ENCODE data around the gene ATP1A4. TPM values are rescaled to one million over a fixed set of nuclear protein-coding genes. Genes with fewer than 3 reads are reported as not detected.

ATP1A4 gene
- total and polyA plus RNA-seq, 10 of the 15 experiments (the other 5 are each of a cell fraction or from before 2014, with no cell fraction given) = 0.31 to 1.0 (median 0.54) TPM

DNA sequence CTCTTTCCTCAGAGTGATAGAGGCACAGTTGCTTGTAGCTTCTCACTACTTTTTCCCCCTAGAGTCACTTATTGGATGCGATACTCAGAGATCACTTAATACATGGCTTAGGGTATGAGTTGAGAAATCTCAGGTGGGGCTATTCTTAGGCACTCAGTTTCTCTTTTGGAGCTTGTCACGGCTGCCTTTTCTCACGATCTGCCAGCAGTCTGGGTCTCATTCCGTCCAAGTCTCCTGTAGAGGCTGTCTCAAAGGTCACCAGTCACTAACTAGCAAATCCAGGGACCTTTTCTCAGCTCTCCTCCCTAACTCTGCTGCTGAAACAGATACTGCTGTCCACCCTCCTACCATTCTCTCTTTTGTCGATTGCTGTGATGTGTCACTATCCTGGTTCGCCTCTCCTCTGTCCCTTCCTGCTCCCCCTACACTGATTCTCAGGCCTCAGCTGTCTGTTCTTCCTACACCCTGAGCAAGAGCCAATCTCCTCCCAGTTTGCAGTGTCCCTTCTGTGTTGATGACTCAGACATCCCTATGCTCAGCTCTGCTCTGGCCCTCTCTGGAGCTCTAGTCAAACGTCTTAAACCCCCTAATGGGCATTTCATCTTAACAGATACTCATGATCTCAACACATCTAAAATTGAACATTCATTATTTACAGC lies 23.4 kb upstream of the ATP1A4 start:
- H3K27ac ChIP-seq (ENCODE audit: control insufficient read depth, insufficient read depth) = no peak overlapping the region
- H3K27me3 ChIP-seq (replicated peaks in 1 of 2; ENCODE audit: control insufficient read depth in 2 of 2, insufficient read depth in 2 of 2, low read length in 1 of 2) = 0 out of 4 replicates have a peak, but pooled peaks cover 1 to 2% of the 10 kb centered on the region in 2 experiments
- H3K79me2 ChIP-seq (ENCODE audit: control insufficient read depth, insufficient read depth, low read length) = no peaks in the 10 kb centered on the region
- no peaks in the 10 kb centered on the region for H4K20me1 ChIP-seq (ENCODE audit: control insufficient read depth, insufficient read depth)
- ATAC-seq (no peak; the same call in 2 of the 3 replicates), FAIRE-seq (no peak), DNase-seq (ENCODE audit: low read depth, low spot score) (no peak)
- intact Hi-C loops (cut with micrococcal nuclease; ENCODE audit: unreplicated experiment) = no loop called here
- ChIA-PET SMC1A (ENCODE audit: uncharacterized antibody, unreplicated experiment) (no interaction called here), CTCF (interaction anchor here (0.6 to 1.4 kb wide), 4 partner anchors 50 to 650 kb away, joined by 3 to 4 read pairs (median 4); no protein-coding TSS in a partner anchor), RAD21 (ENCODE audit: unreplicated experiment) (no interaction called here), POLR2A (no interaction called here)
- no peaks in the 10 kb centered on the region for H3K4me1 ChIP-seq (ENCODE audit: control insufficient read depth, insufficient read depth, low read length)
- no peak overlapping the region for H3K4me3 ChIP-seq
- BruUV-seq (replicated peaks) = no TSS peak
- in situ Hi-C loops (cut with MboI) = no loop called here
- no peak overlapping the region for H3K9ac ChIP-seq (ENCODE audit: control insufficient read depth, insufficient read depth, low read length)
- H2AFZ ChIP-seq (ENCODE audit: control insufficient read depth, low read depth, low read length) = no peak overlapping the region
- 23% methylated on average over 7 of the region's 7 CpGs for WGBS (ENCODE audit: insufficient coverage, insufficient replicate concordance, low lambda C conversion rate, missing lambda C conversion rate)
- H3K9me3 ChIP-seq (replicated peaks; ENCODE audit: control insufficient read depth, insufficient read depth, low read length) = no peaks in the 10 kb centered on the region
- no peak for TF ChIP-seq IRF4 (IDR thresholded peaks at IDR 0.05; ENCODE audit: low read depth, low read length)
- TF ChIP-seq ATF7 (IDR thresholded peaks at IDR 0.05; ENCODE audit: low read depth) = no peak
- no peak for TF ChIP-seq NFYA (IDR thresholded peaks at IDR 0.05; ENCODE audit: borderline replicate concordance, low read depth, low read length)
- TF ChIP-seq BCL11A (IDR thresholded peaks at IDR 0.05; ENCODE audit: low read depth, low read length) = no peak
- no peak for TF ChIP-seq SMAD1 (IDR thresholded peaks at IDR 0.05; ENCODE audit: low read depth, partially characterized antibody)
- no peak for TF ChIP-seq NFXL1 (IDR thresholded peaks at IDR 0.05; ENCODE audit: borderline replicate concordance)
- TF ChIP-seq EZH2 (IDR thresholded peaks at IDR 0.05; ENCODE audit: borderline replicate concordance, control insufficient read depth, low read depth, low read length) = no peak
- TF ChIP-seq IKZF1 (conservative IDR thresholded peaks at IDR 0.05) = no peak
- no peak for TF ChIP-seq IKZF2 (IDR thresholded peaks at IDR 0.05)
- no peak for TF ChIP-seq BHLHE40 (IDR thresholded peaks at IDR 0.05; ENCODE audit: borderline replicate concordance in 1 of 2, low read depth in 2 of 2, low read length in 1 of 2)
- no peak for TF ChIP-seq ASH2L (IDR thresholded peaks at IDR 0.05; ENCODE audit: borderline replicate concordance, low read depth)
- no peak for TF ChIP-seq RCOR1 (conservative IDR thresholded peaks at IDR 0.05; ENCODE audit: low read depth, low read length)
- H3K4me2 ChIP-seq (ENCODE audit: control insufficient read depth, insufficient read depth) = no peak overlapping the region
- H3K36me3 ChIP-seq (ENCODE audit: control insufficient read depth in 2 of 2, insufficient read depth in 2 of 2, low read length in 1 of 2) = no peaks in the 10 kb centered on the region
